ENCODE results near the gene GDE1.
A peak's percentile ranks its signal among the peaks of the same experiment; 100 is the strongest.

GDE1 gene

GRCh38 chr16:19521471-19522396 lies at the start of gene GDE1:
Gene GDE1 (minus strand): TSS chr16:19522098. CDS start chr16:19521964, 134 bp downstream.
- peak; percentile 66 for DNase-seq (ENCODE audit: insufficient read length, low spot score)
- TF ChIP-seq CTCF (IDR thresholded peaks at IDR 0.05; ENCODE audit: insufficient read depth, missing control alignments), result peak; percentile 32
- FAIRE-seq, result no peak

- no peak for TF ChIP-seq CTCF (IDR thresholded peaks at IDR 0.05; ENCODE audit: insufficient read depth, missing control alignments)
- DNase-seq (ENCODE audit: insufficient read length, low spot score), result no peak
- FAIRE-seq, result no peak
These were observed 45.7 kb upstream of the GDE1 start for GRCh38 chr16:19567560-19567959.

- no peak for TF ChIP-seq CTCF (IDR thresholded peaks at IDR 0.05; ENCODE audit: insufficient read depth, missing control alignments)
- DNase-seq (ENCODE audit: insufficient read length, low spot score) (no peak), FAIRE-seq (no peak)
These were observed 44.5 kb upstream of the GDE1 start for GRCh38 chr16:19566362-19566761.

GRCh38 chr16:19563377-19563776 lies 41.5 kb upstream of the GDE1 start:
- TF ChIP-seq CTCF (IDR thresholded peaks at IDR 0.05; ENCODE audit: insufficient read depth, missing control alignments), result no peak
- no peak for DNase-seq (ENCODE audit: insufficient read length, low spot score)
- FAIRE-seq, result no peak

- TF ChIP-seq CTCF (IDR thresholded peaks at IDR 0.05; ENCODE audit: insufficient read depth, missing control alignments), result no peak
- FAIRE-seq, result no peak
These were observed 38.2 kb upstream of the GDE1 start for GRCh38 chr16:19560078-19560477.

GRCh38 chr16:19559242-19559910 lies 37.5 kb upstream of the GDE1 start:
- FAIRE-seq, result no peak
- peak; percentile 73 for TF ChIP-seq CTCF (IDR thresholded peaks at IDR 0.05; ENCODE audit: insufficient read depth, missing control alignments)
- no peak for DNase-seq (ENCODE audit: insufficient read length, low spot score)

More at GRCh38 chr16:19560078-19560477, 38.2 kb upstream of the GDE1 start:
- no peak for DNase-seq (ENCODE audit: insufficient read length, low spot score)
